Stimulated activated naive CD4-positive, alpha-beta T cell (primary cell): ENCODE results near the gene ZMIZ1.

Experiments
- DNase-seq, 6 experiments: peaks; one replicate each; lab custom pipeline; 2025; lab: John Stamatoyannopoulos, UW

The ZMIZ1 gene

DNA sequence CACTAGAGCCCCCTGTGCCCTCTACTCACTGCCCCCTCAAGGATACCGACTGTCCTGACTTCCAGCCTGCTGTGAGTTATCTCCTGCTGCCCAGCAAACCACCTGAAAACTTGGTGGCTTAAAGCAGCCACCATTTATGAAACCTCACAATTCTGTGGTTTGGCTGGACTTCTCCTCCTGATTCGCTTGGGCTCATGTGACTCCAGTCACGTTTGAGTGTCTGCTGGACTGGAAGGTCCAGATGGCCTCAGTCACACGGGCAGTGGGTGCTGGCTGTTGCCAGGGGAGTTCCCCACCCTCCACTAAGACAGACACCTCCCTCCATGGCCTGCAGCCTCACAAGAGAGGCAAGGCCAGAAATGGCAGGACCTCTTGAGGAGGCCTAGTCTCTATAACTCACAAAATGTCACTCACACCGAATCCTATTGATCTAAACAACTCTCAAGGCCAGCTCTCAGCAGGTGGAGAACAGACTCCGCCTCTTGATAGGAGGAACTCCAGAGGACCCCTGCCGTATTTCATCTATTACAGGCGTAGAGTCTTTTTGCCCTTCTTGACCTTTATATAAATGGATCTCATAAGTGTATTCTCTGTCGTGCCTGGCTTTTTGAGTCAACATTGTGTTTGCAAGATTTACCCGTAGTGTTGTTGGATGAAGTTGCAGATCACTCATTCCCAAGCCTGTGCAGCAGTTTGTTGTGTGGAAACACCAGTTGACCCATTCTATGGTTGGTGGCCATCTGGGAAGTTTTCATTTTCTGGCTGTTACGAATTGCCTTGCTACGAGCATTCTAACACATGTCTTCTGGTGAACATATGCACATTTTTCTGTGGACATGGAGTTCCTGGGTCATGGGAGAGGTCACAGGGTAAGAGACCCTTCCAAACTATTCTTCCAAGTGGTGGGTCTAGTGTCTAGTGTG, 48.3 kb downstream of the ZMIZ1 start:
- no peak for DNase-seq

DNA sequence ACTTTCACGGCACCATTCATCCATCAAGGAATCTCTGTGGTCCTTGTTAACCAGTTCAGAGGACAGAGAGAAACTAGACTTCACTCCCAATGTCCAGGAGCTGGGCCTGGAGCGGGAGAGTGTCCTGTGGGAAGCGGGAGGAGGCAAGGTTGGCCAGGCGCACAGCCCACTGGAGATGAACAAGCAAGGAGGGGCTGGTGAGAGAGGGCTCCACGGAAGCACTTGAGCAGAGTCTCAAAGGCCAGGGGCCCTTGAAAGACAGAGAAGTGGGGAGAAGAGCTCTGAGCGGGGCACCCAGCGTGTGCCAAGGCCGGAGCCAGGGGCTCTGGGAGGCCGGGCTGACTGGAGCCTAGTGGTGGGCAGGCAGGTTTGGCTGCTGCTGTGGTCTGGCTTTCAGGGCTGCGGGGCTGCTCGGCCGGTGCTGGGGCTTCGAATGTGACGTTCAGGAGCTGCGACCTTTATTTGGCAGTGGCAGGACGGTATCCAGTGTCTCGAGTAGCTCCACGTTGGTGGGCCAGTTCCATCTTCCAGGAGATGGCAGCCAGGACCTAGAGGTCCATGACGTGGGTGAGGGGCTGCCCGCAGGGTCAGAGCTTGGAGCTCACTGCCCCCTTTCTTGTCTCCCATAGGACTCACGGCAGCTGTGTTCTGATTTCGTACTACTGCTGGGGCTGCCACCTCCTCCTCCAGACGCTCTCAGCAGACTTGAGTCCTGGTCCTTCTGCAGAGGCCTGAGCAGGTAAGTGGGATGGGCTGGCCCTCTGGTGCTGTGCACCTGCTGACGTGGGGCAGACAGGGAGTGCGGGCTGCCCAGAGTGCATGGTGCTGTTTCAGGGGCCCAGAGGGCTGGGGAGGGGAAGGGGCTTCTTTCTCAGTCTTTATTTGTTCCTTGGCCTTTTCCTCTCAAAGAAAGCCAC, 49.8 kb downstream of the ZMIZ1 start:
- no peak for DNase-seq

GRCh38 chr10:79119306-79119705, 50.5 kb downstream of the ZMIZ1 start:
- no peak for DNase-seq

DNA sequence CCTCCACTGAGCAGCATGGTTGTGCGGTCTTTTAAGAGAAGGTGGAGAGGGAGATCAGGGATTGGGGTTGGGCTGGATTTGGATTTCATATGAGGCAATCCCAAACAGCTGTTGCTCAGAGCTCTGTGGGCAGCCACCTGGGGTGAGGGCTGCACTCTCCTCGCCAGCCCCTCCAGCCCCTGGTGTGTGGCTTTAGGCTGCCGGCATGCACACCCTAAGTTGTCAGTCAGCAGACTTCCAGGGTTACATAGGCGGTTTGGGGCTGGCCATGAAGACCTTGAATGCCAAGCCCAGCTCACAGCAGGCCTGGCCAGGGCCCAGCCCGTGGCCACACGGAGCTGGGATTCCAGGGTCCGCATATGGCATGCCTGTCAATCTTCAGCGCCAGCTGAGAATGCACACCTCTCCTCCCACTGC, 54.8 kb downstream of the ZMIZ1 start:
- no peak for DNase-seq

DNA sequence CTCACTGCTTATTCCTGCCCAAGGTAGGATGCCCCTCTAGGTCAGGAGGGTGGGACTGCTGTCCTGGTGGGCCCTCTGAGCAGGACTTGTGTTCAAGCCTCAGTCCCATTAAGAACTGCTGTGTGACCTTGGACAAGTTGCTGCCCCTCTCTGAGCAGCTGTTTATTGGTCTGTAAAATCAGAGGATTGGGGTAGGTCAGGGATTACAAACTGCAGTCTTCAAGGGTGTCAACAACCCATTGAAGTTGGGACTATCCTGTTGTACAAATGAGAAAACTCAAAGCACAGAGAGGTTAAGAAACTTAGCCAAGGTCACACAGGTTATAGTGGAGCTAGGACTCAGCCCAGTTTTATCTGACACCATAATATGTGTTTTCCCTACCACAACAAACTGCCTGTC, 55.3 kb downstream of the ZMIZ1 start:
- no peak for DNase-seq

GRCh38 chr10:79125092-79125491, 56.3 kb downstream of the ZMIZ1 start:
- no peak for DNase-seq

DNA sequence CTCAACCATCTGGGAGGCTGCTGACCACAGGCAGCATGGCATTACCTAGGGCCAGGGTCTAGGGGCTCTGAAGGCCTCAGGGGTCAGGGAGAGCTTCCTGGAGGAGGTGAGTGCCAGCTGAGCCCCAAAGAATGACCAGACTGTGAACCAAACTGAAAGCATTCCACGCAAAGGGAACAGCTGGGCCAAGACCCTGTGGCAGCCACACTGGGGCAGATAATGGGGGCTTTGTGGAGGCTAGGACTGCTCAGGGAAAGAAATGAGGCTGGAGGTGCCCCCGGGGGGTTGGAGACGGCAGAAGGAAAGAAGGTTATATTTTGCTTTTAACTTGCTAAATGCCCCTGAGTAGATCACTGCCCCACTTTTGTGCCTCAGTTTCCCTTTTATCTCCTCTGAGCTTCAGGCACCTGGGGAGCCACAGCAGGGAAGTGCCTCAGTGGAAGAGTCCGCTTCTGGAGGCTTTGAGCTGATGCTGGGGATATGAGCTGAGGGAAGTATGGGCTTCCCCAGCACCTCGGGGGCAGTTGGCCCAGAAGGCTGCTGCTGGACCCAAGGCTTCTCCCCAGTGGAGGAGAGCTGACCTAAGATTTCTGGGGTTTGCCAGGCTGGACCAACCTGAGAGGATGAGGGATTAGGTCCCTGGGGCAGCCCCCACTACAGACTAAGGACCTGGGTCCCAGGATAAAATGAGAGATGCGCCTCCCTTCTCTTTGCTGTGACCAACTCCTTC, 57.8 kb downstream of the ZMIZ1 start:
- DNase-seq = no peak

- no peak for DNase-seq
Measured at GRCh38 chr10:79127151-79127961, 58.6 kb downstream of the ZMIZ1 start.

GRCh38 chr10:79128241-79128922, 59.6 kb downstream of the ZMIZ1 start:
- DNase-seq = no peak

DNA sequence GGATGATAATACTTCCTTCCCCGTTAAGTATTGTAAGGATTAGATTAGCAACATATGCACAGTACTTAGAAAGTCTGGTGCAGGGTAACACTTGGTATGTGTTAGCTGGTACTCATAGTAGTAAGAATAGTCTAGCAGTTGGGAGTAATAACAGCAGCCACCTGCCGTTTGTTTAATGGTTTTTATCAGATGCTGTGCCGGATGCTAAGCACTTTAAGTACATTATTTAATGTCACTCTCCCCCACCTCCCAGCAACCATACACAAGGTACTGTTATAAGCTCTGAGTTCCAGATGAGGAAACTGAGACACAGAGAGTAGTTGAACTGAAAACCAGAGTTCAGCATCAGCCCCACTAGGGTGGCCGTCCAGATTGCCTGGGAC, 60.1 kb downstream of the ZMIZ1 start:
- no peak for DNase-seq

DNA sequence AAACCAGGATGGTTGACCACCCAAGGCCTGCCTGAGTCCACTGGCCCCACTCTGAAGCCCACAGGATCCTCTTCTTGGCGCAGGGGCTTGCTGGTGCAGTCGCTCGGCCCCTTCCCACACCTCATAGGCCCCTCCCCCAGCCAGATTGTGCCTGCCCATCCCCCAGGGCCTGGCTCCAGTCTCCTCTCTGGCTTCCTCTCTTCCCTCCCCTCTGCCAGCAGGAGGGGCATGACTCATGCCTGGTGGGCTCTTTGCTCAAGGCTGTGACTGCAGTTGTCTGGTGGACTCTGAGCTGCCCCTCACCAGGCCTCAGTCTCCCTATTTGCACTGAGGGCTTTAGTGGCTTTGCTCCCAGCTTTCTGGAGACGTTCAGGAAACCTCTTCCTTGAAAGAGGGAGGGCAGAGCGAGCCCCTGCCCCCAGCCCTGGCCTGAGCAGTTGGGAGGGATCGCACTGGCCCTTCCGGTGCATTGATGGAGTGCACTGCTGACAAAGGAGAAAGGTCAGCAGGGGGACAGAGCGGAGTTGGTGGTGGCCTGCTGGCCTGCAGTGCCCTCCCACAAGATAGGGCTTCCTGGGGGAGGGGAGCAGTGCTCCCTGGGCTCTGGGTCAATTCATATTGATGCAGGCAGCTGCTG, 60.7 kb downstream of the ZMIZ1 start:
- no peak for DNase-seq

GRCh38 chr10:79130255-79130654, 61.5 kb downstream of the ZMIZ1 start:
- DNase-seq = no peak

- DNase-seq = no peak
Measured at GRCh38 chr10:79130846-79131245, 62.1 kb downstream of the ZMIZ1 start.

DNA sequence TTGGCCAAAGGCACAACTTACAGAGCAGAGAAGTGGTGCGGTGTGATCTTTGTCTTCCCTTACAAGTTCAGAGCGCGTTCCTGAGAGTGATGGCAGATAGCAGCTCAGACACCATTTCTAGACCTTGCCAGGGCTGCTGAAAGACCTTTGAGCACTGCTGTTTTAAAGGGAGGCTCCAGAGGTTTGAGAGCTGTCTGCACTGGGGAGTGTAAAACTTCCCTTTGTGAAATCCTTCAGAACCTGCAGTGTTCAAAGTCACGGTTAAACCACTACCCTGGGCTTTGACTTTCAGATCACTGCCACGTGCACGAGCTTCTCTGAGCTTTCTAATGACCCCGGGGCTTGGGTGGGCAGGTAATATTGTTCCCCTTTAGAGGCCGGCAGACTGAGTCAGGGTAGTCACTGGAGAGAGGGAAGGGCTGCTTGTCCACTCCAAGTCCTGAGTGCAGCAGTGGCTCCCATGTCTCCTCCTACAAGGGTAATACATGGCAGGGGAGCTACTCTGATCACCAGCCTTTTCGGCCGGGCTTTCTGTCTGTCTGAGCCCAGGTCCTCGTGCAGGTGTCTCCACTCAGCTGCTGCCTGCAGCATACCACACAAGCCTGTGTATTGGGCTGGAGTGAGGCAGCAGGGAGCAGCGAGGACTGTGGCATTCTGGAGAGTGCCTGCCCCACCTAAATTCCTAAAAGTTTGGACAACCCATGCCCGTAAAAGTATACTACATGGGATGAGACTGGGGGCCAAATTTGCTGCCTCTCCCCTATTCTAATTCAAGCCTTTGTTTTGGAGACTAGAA, 63.3 kb downstream of the ZMIZ1 start:
- DNase-seq = no peak

- DNase-seq = no peak
Measured at GRCh38 chr10:79132681-79133381, 64.1 kb downstream of the ZMIZ1 start.

GRCh38 chr10:79133416-79133815, 64.7 kb downstream of the ZMIZ1 start:
- DNase-seq = no peak

DNA sequence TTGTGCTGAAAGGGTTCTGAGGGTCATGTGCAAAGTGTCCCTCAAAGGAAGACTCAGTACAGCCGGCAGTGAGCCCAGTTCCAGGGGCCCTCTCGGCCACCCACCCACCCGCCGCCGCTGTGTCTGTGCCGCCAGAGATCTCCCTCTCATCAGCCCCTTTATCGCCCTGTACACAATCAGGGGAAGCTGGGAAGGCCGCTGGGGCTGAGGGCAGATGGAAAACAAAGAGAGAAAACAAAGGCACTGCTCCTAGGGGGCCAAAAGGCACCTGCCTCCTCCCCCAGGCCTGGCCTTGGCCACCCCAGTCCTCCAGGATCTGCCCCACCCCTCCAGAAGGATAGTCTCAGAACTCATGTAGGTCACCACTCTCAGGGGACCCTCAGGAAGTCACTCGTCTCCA, 67.0 kb downstream of the ZMIZ1 start:
- no peak for DNase-seq

- DNase-seq = no peak
Measured at GRCh38 chr10:79136236-79137005, 67.7 kb downstream of the ZMIZ1 start.
